ENCODE measurements around the gene DCTN1. TPM values are rescaled to one million over a fixed set of nuclear protein-coding genes. Genes with fewer than 3 reads are reported as not detected.

The DCTN1 gene
- total RNA-seq, 1 donor from 2014 or later, result 832 TPM

GRCh38 chr2:74383254-74383653 is 3.1 kb upstream of the DCTN1 start:
- Mint-ChIP-seq H3K9me3 (ENCODE audit: unreplicated experiment) (no peaks in the 10 kb centered on the region), H3K27ac (ENCODE audit: unreplicated experiment) (no peak overlapping the region)

GRCh38 chr2:74381751-74382150 is 1.6 kb upstream of the DCTN1 start:
- H3K27ac Mint-ChIP-seq (ENCODE audit: unreplicated experiment), result no peak overlapping the region
- no peak overlapping the region for H3K4me3 Mint-ChIP-seq (ENCODE audit: unreplicated experiment)
- no peaks in the 10 kb centered on the region for H3K9me3 Mint-ChIP-seq (ENCODE audit: unreplicated experiment)
- H3K36me3 Mint-ChIP-seq (ENCODE audit: unreplicated experiment), result peaks cover 6% of the 10 kb centered on the region
- peaks cover 2% of the 10 kb centered on the region for H3K27me3 Mint-ChIP-seq (ENCODE audit: unreplicated experiment)
- TF ChIP-seq CTCF (IDR thresholded peaks at IDR 0.05; ENCODE audit: partially characterized antibody, unreplicated experiment), result no peak
- H3K4me1 Mint-ChIP-seq (ENCODE audit: low read depth, unreplicated experiment), result peaks cover 30% of the 10 kb centered on the region
- no peak for DNase-seq

More at GRCh38 chr2:74383254-74383653, 3.1 kb upstream of the DCTN1 start:
- no peak for TF ChIP-seq CTCF (IDR thresholded peaks at IDR 0.05; ENCODE audit: partially characterized antibody, unreplicated experiment)
- Mint-ChIP-seq H3K27me3 (ENCODE audit: unreplicated experiment) (peaks cover 2% of the 10 kb centered on the region), H3K4me3 (ENCODE audit: unreplicated experiment) (no peak overlapping the region), H3K4me1 (ENCODE audit: low read depth, unreplicated experiment) (peaks cover 30% of the 10 kb centered on the region), H3K36me3 (ENCODE audit: unreplicated experiment) (no peaks in the 10 kb centered on the region)
- no peak for DNase-seq

- Mint-ChIP-seq H3K27ac (ENCODE audit: unreplicated experiment) (peak overlapping the region; percentile 38), H3K27me3 (ENCODE audit: unreplicated experiment) (peaks cover 10% of the 10 kb centered on the region), H3K36me3 (ENCODE audit: unreplicated experiment) (peaks cover 6% of the 10 kb centered on the region), H3K9me3 (ENCODE audit: unreplicated experiment) (no peaks in the 10 kb centered on the region), H3K4me3 (ENCODE audit: unreplicated experiment) (peak overlapping the region; percentile 46), H3K4me1 (ENCODE audit: low read depth, unreplicated experiment) (peaks cover 30% of the 10 kb centered on the region)
- no peak for DNase-seq
- no peak for TF ChIP-seq CTCF (IDR thresholded peaks at IDR 0.05; ENCODE audit: partially characterized antibody, unreplicated experiment)
Observed at GRCh38 chr2:74378007-74378406, 2.1 kb downstream of the DCTN1 start.

GRCh38 chr2:74375838-74376237 is 4.3 kb downstream of the DCTN1 start:
- TF ChIP-seq CTCF (IDR thresholded peaks at IDR 0.05; ENCODE audit: partially characterized antibody, unreplicated experiment), result no peak
- peak overlapping the region; percentile 56 for H3K27ac Mint-ChIP-seq (ENCODE audit: unreplicated experiment)
- H3K27me3 Mint-ChIP-seq (ENCODE audit: unreplicated experiment), result peaks cover 19% of the 10 kb centered on the region
- no peak for DNase-seq
- peaks cover 9% of the 10 kb centered on the region for H3K36me3 Mint-ChIP-seq (ENCODE audit: unreplicated experiment)
- H3K4me1 Mint-ChIP-seq (ENCODE audit: low read depth, unreplicated experiment), result peaks cover 43% of the 10 kb centered on the region
- H3K4me3 Mint-ChIP-seq (ENCODE audit: unreplicated experiment), result peak overlapping the region; percentile 49
- H3K9me3 Mint-ChIP-seq (ENCODE audit: unreplicated experiment), result peaks cover 16% of the 10 kb centered on the region

- Mint-ChIP-seq H3K36me3 (ENCODE audit: unreplicated experiment) (peaks cover 13% of the 10 kb centered on the region), H3K9me3 (ENCODE audit: unreplicated experiment) (peaks cover 19% of the 10 kb centered on the region), H3K27ac (ENCODE audit: unreplicated experiment) (peak overlapping the region; percentile 100), H3K4me3 (ENCODE audit: unreplicated experiment) (peak overlapping the region; percentile 98), H3K4me1 (ENCODE audit: low read depth, unreplicated experiment) (peaks cover 34% of the 10 kb centered on the region), H3K27me3 (ENCODE audit: unreplicated experiment) (peaks cover 19% of the 10 kb centered on the region)
- no peak for TF ChIP-seq CTCF (IDR thresholded peaks at IDR 0.05; ENCODE audit: partially characterized antibody, unreplicated experiment)
- DNase-seq, result peak; percentile 87
Observed at GRCh38 chr2:74374509-74375205, 5.5 kb downstream of the DCTN1 start.

Measured in glutamatergic neuron (in vitro differentiated cells).